Motor neuron (in vitro differentiated cells): ENCODE data around the gene KRTAP5-7. TPM values are rescaled to one million over a fixed set of nuclear protein-coding genes. Genes with fewer than 3 reads are reported as not detected.

Experiments
- ATAC-seq, 8 experiments: fragments of 200-7000 bp; cut with Tn5 transposase; replicated peaks in 6 of 8; 2 replicates each; pipeline ENCODE4 v1.8.0; 2021; ENCODE audit warnings: mild to moderate bottlenecking in 8 of 8, moderate library complexity in 8 of 8
- H3K27ac ChIP-seq, 2 donors: fragments of 250-450 bp; sonication (Bioruptor Pico); 2 replicates each; pipeline ENCODE4 v1.9.0; 2021; ENCODE audit warnings: antibody characterized with exemption in 2 of 2, mild to moderate bottlenecking in 2 of 2, moderate library complexity in 1 of 2
- H3K4me1 ChIP-seq, 2 donors: fragments of 250-450 bp; sonication (Bioruptor Pico); replicated peaks in 1 of 2; 2 replicates each; pipeline ENCODE4 v1.6.1; 2021; ENCODE audit warnings: antibody characterized with exemption in 2 of 2, mild to moderate bottlenecking in 2 of 2, moderate library complexity in 1 of 2
- H3K4me3 ChIP-seq, 5 donors: fragments of 250-450 bp; sonication (Bioruptor Pico); 2 replicates each; pipeline ENCODE4 v1.9.0; 2021; ENCODE audit warnings: antibody characterized with exemption in 5 of 5, mild to moderate bottlenecking in 5 of 5, moderate library complexity in 4 of 5
- WGBS, 10 experiments: fragments of 450-650 bp; shearing (Covaris generic); methylation state at CpG; one replicate each; pipeline ENCODE4 v1.0.0; 2022; 5-methylcytosine and 5-hydroxymethylcytosine counted together
- in situ Hi-C, 9 experiments: fragments of 400-800 bp; cut with MboI; loops; one replicate each; pipeline ENCODE4 v1.15.0; 2021; ENCODE audit warnings: low sequenced_read_pairs in 9 of 9, low pct_unique_long_range_greater_than_20kb in 2 of 9; ENCODE audit not compliant: unreplicated experiment in 9 of 9
- total RNA-seq, 8 experiments: library from RNA; unstranded; fragments of 300-600 nt; gene quantifications; 2 replicates each; pipeline versions ENCODE4 v1.2.3 to v1.2.4, GENCODE V29; 2022

KRTAP5-7 gene
- total RNA-seq, 8 experiments from 2014 or later: 0.21 to 0.91 (median 0.27) TPM; not detected in 1

- peak in 7 of 8 experiments; percentile 31 to 70 (median 60) for ATAC-seq
- 20 to 89% (median 68%) methylated on average over 1 to 11 of the region's 15 CpGs; no CpG with 5 or more reads in 2 of the 10 experiments for WGBS, 10 experiments
- H3K4me3 ChIP-seq: no peak overlapping the region
- no peak overlapping the region for H3K27ac ChIP-seq
- in situ Hi-C loops: no loop called here
- no peaks in the 10 kb centered on the region for H3K4me1 ChIP-seq
Measured at GRCh38 chr11:71542879-71543777, 16.1 kb downstream of the KRTAP5-7 start.

GRCh38 chr11:71543866-71544265 is 16.8 kb downstream of the KRTAP5-7 start:
- no peak overlapping the region for H3K27ac ChIP-seq
- ATAC-seq: peak in 2 of 8 experiments; percentile 40 to 50
- no peaks in the 10 kb centered on the region for H3K4me1 ChIP-seq
- WGBS, 10 experiments: 0 to 90% (median 61%) methylated on average over 1 to 8 of the region's 8 CpGs; no CpG with 5 or more reads in 3 of the 10 experiments
- in situ Hi-C loops: no loop called here
- no peak overlapping the region for H3K4me3 ChIP-seq

- WGBS, 10 experiments: 25 to 100% (median 48%) methylated on average over 1 to 5 of the region's 6 CpGs
- Histone ChIP-seq H3K4me3 (no peak overlapping the region), H3K4me1 (no peaks in the 10 kb centered on the region), H3K27ac (no peak overlapping the region)
- no peak for ATAC-seq
- in situ Hi-C loops: no loop called here
Measured at GRCh38 chr11:71544525-71545214, 17.6 kb downstream of the KRTAP5-7 start.

- Histone ChIP-seq H3K27ac (no peak overlapping the region), H3K4me3 (no peak overlapping the region), H3K4me1 (no peaks in the 10 kb centered on the region)
- no peak for ATAC-seq
- in situ Hi-C loops: no loop called here
- 40 to 100% (median 82%) methylated on average over 1 to 9 of the region's 12 CpGs; no CpG with 5 or more reads in 1 of the 10 experiments for WGBS, 10 experiments
Measured at GRCh38 chr11:71545405-71545966, 18.4 kb downstream of the KRTAP5-7 start.

- in situ Hi-C loops: no loop called here
- Histone ChIP-seq H3K4me1 (no peaks in the 10 kb centered on the region), H3K27ac (no peak within 1 kb of the TSS), H3K4me3 (no peak within 1 kb of the TSS)
- WGBS, 10 experiments: 17 to 86% (median 76%) methylated on average over 1 to 3 of the region's 5 CpGs; no CpG with 5 or more reads in 5 of the 10 experiments
- no peak for ATAC-seq
Measured at GRCh38 chr11:71548120-71548519, 21.1 kb downstream of the KRTAP5-7 start, which contains the start of gene KRTAP5-9. TSS of gene KRTAP5-9 (plus strand) at chr11:71548420. CDS start at chr11:71548658, 238 bp downstream.

- no peak overlapping the region for H3K27ac ChIP-seq
- 47% methylated on average over 4 of the region's 5 CpGs; no CpG with 5 or more reads in 9 of the 10 experiments for WGBS, 10 experiments
- H3K4me3 ChIP-seq: no peak overlapping the region
- ATAC-seq: no peak
- in situ Hi-C loops: no loop called here
- no peaks in the 10 kb centered on the region for H3K4me1 ChIP-seq
Measured at GRCh38 chr11:71548716-71549151, 21.7 kb downstream of the KRTAP5-7 start.

GRCh38 chr11:71551711-71552110 is 24.6 kb downstream of the KRTAP5-7 start:
- ATAC-seq: no peak
- H3K27ac ChIP-seq: no peak overlapping the region
- H3K4me1 ChIP-seq: no peaks in the 10 kb centered on the region
- in situ Hi-C loops: no loop called here
- 17 to 100% (median 94%) methylated on average over 1 of the region's 1 CpG; no CpG with 5 or more reads in 2 of the 10 experiments for WGBS, 10 experiments
- H3K4me3 ChIP-seq: no peak overlapping the region

- WGBS, 10 experiments: 26 to 83% (median 55%) methylated on average over 1 to 5 of the region's 6 CpGs; no CpG with 5 or more reads in 6 of the 10 experiments
- ATAC-seq: no peak
- in situ Hi-C loops: no loop called here
- Histone ChIP-seq H3K4me1 (no peaks in the 10 kb centered on the region), H3K27ac (no peak overlapping the region), H3K4me3 (no peak overlapping the region)
Measured at GRCh38 chr11:71554996-71555395, 27.9 kb downstream of the KRTAP5-7 start.

GRCh38 chr11:71555508-71555907 is 28.4 kb downstream of the KRTAP5-7 start:
- WGBS, 10 experiments: 50 to 100% (median 86%) methylated on average over 1 to 4 of the region's 11 CpGs; no CpG with 5 or more reads in 6 of the 10 experiments
- Histone ChIP-seq H3K4me1 (no peaks in the 10 kb centered on the region), H3K4me3 (no peak overlapping the region), H3K27ac (no peak overlapping the region)
- no peak for ATAC-seq
- in situ Hi-C loops: no loop called here

- no peak overlapping the region for H3K4me3 ChIP-seq
- in situ Hi-C loops: no loop called here
- 40 to 100% (median 82%) methylated on average over 1 to 4 of the region's 4 CpGs; no CpG with 5 or more reads in 2 of the 10 experiments for WGBS, 10 experiments
- H3K4me1 ChIP-seq: no peaks in the 10 kb centered on the region
- no peak for ATAC-seq
- H3K27ac ChIP-seq: no peak overlapping the region
Measured at GRCh38 chr11:71556018-71556417, 29.0 kb downstream of the KRTAP5-7 start.

GRCh38 chr11:71557257-71557656 is 30.2 kb downstream of the KRTAP5-7 start:
- no peaks in the 10 kb centered on the region for H3K4me1 ChIP-seq
- ATAC-seq: peak in 3 of 8 experiments; percentile 69 to 82 (median 82)
- H3K27ac ChIP-seq: no peak overlapping the region
- in situ Hi-C loops: no loop called here
- no peak overlapping the region for H3K4me3 ChIP-seq

GRCh38 chr11:71558996-71559395 is 31.9 kb downstream of the KRTAP5-7 start:
- Histone ChIP-seq H3K4me1 (no peaks in the 10 kb centered on the region), H3K27ac (no peak overlapping the region), H3K4me3 (no peak overlapping the region)
- ATAC-seq: no peak
- 14 to 100% (median 82%) methylated on average over 1 of the region's 1 CpG; no CpG with 5 or more reads in 4 of the 10 experiments for WGBS, 10 experiments
- in situ Hi-C loops: no loop called here

- in situ Hi-C loops: no loop called here
- H3K4me3 ChIP-seq: no peak overlapping the region
- peaks cover 0 to 4% of the 10 kb centered on the region in 2 donors for H3K4me1 ChIP-seq
- no peak overlapping the region for H3K27ac ChIP-seq
- ATAC-seq: no peak
Measured at GRCh38 chr11:71562120-71562519, 35.1 kb downstream of the KRTAP5-7 start.
